ENCODE results near the gene PAN2. TPM values are rescaled to one million over a fixed set of nuclear protein-coding genes. Genes with fewer than 3 reads are reported as not detected.
A peak's percentile ranks its signal among the peaks of the same experiment; 100 is the strongest.
"Not testable (repeated sequence)": the region's sequence is repeated elsewhere in the genome, so short reads cannot be mapped to it uniquely, and the experiment has no call there.

The PAN2 gene
- total RNA-seq, 8 experiments from 2014 or later, result 20.3 to 97.3 (median 30.4) TPM

DNA sequence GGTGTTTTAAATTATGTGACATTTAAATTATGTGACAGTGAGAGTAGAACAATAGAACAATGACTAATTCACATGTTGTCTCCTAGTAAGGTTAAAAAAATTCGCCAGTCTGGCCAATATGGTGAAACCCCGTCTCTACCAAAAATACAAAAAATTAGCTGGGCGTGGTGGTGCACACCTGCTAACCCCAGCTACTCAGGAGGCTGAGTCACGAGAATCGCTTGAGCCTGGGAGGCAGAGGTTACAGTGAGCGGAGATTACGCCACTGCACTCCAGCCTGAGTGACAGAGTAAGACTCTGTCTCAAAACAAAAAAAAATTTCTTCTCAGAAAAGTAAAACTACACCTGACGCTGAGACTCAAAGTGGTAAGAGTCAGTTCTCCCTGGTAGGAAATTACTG is 36.4 kb downstream of the PAN2 start:
- WGBS, 10 experiments, result 85 to 100% (median 93%) methylated on average over 1 to 8 of the region's 8 CpGs; no CpG with 5 or more reads in 2 of the 10 experiments
- in situ Hi-C loops (cut with MboI; ENCODE audit: low pct_unique_long_range_greater_than_20kb in 2 of 9, low sequenced_read_pairs in 9 of 9, unreplicated experiment in 9 of 9), result no loop called here
- Histone ChIP-seq H3K4me1 (replicated peaks in 1 of 2) (peaks cover 17 to 20% of the 10 kb centered on the region in 2 donors), H3K27ac (no peak overlapping the region), H3K4me3 (no peak overlapping the region)
- no peak for ATAC-seq (replicated peaks in 6 of 8)

DNA sequence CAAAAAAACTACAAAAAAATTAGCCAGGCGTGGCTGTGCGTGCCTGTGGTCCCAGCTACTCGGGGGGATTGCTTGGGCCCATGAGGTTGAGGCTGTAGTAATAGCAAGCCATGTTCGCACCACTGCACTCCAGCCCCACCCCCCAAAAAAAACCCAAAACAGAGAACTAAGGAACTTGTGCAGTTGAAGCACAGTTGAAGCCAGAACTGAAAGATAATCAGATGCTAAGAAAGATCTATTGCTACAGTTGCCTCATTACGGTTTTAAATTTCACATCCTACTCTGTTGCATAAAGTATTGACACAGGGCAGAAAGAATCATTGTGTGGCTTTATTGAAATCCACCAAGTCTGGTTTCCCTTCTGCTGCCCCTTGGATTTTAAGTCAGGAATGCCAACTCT is 37.5 kb downstream of the PAN2 start:
- H3K27ac ChIP-seq, result no peak overlapping the region
- in situ Hi-C loops (cut with MboI; ENCODE audit: low pct_unique_long_range_greater_than_20kb in 2 of 9, low sequenced_read_pairs in 9 of 9, unreplicated experiment in 9 of 9), result no loop called here
- ATAC-seq (replicated peaks in 6 of 8), result no peak
- WGBS, 10 experiments, result 0 to 100% (median 79%) methylated on average over 1 to 5 of the region's 5 CpGs; no CpG with 5 or more reads in 1 of the 10 experiments
- peaks cover 17 to 20% of the 10 kb centered on the region in 2 donors for H3K4me1 ChIP-seq (replicated peaks in 1 of 2)
- no peak overlapping the region for H3K4me3 ChIP-seq

DNA sequence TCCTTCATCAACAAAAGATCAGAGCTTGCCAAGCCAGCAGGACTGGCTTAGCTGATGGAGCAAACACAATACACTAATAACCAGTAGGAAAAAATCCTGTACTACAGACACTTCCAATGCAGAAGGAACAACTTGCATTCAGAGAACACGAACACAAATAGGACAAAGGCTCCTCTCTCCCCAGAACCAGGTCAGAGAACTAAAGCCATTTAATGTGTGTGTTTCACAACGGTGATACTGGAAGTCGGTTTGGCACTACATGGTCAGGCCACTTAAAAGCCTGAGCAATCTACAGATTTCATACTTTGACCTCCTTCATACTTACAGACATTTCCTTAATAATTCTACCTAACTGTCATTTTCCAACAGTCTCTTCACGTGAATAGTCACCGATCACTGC is 40.0 kb downstream of the PAN2 start:
- H3K4me1 ChIP-seq (replicated peaks in 1 of 2), result peaks cover 3 to 7% of the 10 kb centered on the region in 2 donors
- 33 to 96% (median 88%) methylated on average over 1 to 5 of the region's 5 CpGs; no CpG with 5 or more reads in 1 of the 10 experiments for WGBS, 10 experiments
- no peak overlapping the region for H3K4me3 ChIP-seq
- in situ Hi-C loops (cut with MboI; ENCODE audit: low pct_unique_long_range_greater_than_20kb in 2 of 9, low sequenced_read_pairs in 9 of 9, unreplicated experiment in 9 of 9), result no loop called here
- H3K27ac ChIP-seq, result no peak overlapping the region
- ATAC-seq (replicated peaks in 6 of 8), result no peak

DNA sequence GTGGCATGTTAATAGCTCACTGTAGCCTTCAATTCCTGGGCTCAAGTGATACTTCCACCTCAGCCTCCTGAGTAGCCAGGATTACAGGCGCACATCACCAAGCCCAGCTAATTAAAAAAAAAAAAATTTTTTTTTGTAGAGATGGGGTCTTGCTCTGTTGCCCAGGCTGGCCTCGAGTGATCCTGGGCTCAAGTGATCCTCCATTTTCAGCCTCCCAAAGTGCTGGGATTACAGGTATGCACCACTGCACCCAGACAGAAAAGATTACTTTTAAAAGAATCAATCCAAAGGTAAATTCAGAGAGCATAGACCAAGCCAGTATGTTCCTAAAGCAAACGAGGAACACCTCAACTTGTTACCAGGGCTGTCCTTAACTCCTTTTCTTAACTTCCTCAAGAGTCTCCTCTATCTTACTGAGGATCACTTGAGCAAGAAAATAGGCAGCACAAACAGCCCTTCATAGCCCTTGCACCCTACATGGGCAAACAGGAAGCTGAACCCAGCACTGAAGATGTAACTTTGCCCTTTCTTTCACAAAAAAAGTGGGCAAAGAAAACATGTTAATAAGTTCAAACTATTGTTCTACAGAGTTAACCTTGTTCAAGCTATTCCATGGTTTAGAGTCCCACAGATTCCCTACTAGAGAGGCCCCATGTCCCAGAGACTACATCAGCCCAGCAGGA is 45.0 kb downstream of the PAN2 start:
- no peak overlapping the region for H3K27ac ChIP-seq
- 67 to 100% (median 95%) methylated on average over 1 to 3 of the region's 3 CpGs; no CpG with 5 or more reads in 2 of the 10 experiments for WGBS, 10 experiments
- ATAC-seq (replicated peaks in 6 of 8), result no peak
- in situ Hi-C loops (cut with MboI; ENCODE audit: low pct_unique_long_range_greater_than_20kb in 2 of 9, low sequenced_read_pairs in 9 of 9, unreplicated experiment in 9 of 9), result no loop called here
- no peak overlapping the region for H3K4me3 ChIP-seq
- no peaks in the 10 kb centered on the region for H3K4me1 ChIP-seq (replicated peaks in 1 of 2)

DNA sequence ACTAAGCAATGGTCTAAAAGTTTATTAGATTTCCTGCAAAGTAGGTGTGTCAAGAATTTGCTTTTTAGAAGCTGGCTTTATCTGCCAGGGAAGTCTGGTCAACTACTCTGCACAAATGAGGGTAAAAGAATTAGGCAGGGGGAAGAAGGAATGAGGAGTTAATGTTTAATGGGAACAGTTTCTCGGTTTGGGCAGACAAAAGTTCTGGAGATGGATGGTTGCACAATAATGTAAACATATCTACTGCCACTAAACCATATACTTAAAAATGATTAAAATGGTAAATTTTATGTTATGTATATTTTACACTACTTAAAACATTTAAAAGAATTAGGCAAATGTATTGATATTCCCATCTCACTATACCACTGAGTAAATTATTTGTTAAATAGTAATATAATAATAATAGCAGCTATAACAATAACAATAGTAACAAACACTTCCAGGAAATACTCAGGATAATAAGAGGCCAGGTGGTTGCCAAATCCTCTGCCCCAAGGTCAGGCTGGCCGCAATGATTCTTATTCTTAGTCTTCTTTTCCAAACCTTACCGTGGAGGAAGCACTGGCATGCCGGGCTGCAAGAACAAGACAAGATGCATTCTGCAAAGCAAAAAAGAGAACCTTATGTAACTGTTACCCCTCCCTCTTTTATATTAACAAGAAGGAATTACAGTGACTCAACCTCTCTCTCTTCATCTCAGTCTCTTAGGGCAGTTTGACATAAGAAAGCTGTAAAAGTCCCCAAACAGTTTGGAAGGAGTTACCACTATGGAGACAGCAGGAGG is 47.6 kb downstream of the PAN2 start:
- no peak overlapping the region for H3K4me3 ChIP-seq
- 0 to 100% (median 37%) methylated on average over 1 to 4 of the region's 4 CpGs; no CpG with 5 or more reads in 1 of the 10 experiments for WGBS, 10 experiments
- peak in 1 of 8 experiments; percentile 33 for ATAC-seq (replicated peaks in 6 of 8)
- in situ Hi-C loops (cut with MboI; ENCODE audit: low pct_unique_long_range_greater_than_20kb in 2 of 9, low sequenced_read_pairs in 9 of 9, unreplicated experiment in 9 of 9), result no loop called here
- H3K4me1 ChIP-seq (replicated peaks in 1 of 2), result no peaks in the 10 kb centered on the region
- H3K27ac ChIP-seq, result no peak overlapping the region

DNA sequence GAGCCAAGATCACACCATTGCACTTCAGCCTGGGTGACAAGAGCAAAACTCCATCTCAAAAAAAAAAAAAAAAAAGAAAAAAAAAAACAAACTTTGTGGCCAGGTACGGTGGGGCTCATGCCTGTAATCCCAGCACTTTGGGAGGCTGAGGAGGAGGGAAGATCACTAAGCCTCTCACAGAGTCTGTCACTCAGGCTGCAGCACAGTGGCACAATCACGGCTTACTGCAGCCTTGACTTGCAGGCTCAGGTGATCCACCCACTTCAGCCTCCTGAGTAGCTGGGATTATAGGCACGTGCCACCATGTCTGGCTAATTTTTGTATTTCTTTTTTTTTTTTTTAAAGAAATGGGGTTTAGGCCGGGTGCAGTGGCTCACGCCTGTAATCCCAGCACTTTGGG is 49.5 kb downstream of the PAN2 start:
- WGBS, 10 experiments, result 40 to 100% (median 98%) methylated on average over 1 to 5 of the region's 5 CpGs
- H3K27ac ChIP-seq; H3K4me3 ChIP-seq; H3K4me1 ChIP-seq (replicated peaks in 1 of 2); in situ Hi-C loops (cut with MboI; ENCODE audit: low pct_unique_long_range_greater_than_20kb in 2 of 9, low sequenced_read_pairs in 9 of 9, unreplicated experiment in 9 of 9); ATAC-seq (replicated peaks in 6 of 8): not testable (repeated sequence)

DNA sequence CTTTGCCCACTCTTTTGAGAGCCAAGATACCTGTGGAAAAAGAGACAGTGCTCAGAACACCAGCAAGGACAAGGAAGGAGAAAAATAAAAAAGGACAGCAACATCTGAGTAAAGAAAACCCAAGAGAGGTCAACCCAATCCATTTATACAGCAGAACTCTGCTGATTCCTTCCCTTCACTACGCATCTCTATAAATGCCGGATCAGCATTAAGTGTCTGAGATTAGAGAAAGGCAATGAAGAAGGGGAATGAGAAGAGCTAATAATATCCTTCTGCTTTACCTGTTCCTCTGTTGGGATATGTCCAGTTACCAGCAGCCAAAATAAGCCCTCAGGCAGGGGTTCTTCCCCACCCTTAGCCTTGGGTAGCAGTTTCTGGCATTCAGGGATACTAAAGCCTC is 51.2 kb downstream of the PAN2 start:
- WGBS, 10 experiments, result 81 to 100% (median 98%) methylated on average over 2 of the region's 2 CpGs; no CpG with 5 or more reads in 6 of the 10 experiments
- Histone ChIP-seq H3K4me3 (no peak overlapping the region), H3K4me1 (replicated peaks in 1 of 2) (no peaks in the 10 kb centered on the region), H3K27ac (no peak overlapping the region)
- in situ Hi-C loops (cut with MboI; ENCODE audit: low pct_unique_long_range_greater_than_20kb in 2 of 9, low sequenced_read_pairs in 9 of 9, unreplicated experiment in 9 of 9), result no loop called here
- no peak for ATAC-seq (replicated peaks in 6 of 8)

DNA sequence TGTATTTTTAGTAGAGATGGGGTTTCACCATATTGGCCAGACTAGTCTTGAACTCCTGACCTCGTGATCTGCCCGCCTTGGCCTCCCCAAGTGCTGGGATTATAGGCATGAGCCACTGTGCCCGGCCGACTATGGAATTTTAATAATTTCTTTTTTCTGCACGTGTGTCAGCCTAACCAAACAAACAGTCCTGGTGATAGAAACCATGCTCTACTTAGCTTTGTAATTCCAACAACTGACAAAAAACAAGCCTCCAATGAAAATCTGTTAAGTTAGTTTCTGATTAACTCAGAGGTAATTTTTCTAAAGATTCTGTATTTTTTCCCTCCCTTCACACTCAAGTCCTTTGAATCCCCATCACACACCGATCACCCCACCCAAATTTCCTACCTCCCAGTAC is 51.8 kb downstream of the PAN2 start:
- no peak overlapping the region for H3K4me3 ChIP-seq
- H3K27ac ChIP-seq, result no peak overlapping the region
- ATAC-seq (replicated peaks in 6 of 8), result no peak
- in situ Hi-C loops (cut with MboI; ENCODE audit: low pct_unique_long_range_greater_than_20kb in 2 of 9, low sequenced_read_pairs in 9 of 9, unreplicated experiment in 9 of 9), result no loop called here
- no peaks in the 10 kb centered on the region for H3K4me1 ChIP-seq (replicated peaks in 1 of 2)
- WGBS, 10 experiments, result 86 to 100% (median 96%) methylated on average over 1 to 6 of the region's 6 CpGs; no CpG with 5 or more reads in 2 of the 10 experiments

DNA sequence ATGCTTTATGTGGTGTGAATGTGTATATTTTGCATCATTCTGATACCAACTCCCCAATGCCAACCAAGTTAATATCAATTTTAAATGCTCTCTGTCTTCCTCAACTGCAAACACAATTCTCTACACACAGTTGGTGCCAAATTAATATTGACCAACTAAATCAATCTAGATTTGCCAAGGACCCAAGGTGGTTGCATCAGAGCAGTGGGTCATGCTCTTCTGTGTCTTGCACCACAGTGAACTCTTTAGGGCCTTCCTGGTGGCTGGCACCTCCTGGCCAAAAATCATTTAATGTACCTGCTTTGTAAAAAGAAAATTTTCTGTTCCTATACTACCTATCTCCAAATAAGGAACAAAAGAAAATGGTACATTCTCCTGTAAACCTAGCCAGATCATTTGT is 53.0 kb downstream of the PAN2 start:
- H3K4me1 ChIP-seq (replicated peaks in 1 of 2), result no peaks in the 10 kb centered on the region
- ATAC-seq (replicated peaks in 6 of 8), result no peak
- no peak overlapping the region for H3K4me3 ChIP-seq
- in situ Hi-C loops (cut with MboI; ENCODE audit: low pct_unique_long_range_greater_than_20kb in 2 of 9, low sequenced_read_pairs in 9 of 9, unreplicated experiment in 9 of 9), result no loop called here
- H3K27ac ChIP-seq, result no peak overlapping the region

DNA sequence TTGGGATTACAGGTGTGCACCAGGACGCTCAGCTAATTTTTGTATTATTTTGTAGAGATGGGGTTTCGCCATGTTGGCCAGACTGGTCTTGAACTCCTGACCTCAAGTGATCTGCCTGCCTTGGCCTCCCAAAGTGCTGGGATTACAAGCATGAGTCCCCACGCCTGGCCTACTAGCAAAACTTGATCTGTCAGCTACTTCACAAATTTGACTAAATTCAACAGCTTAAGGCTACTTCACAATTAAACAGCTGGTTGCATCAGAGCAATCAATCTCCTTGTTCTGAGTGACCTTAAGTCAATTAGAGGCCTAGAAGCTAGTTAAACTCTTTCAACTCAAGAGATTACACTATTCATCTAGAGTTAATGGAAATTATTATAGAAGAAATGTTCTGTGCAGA is 54.9 kb downstream of the PAN2 start:
- Histone ChIP-seq H3K4me3 (no peak overlapping the region), H3K4me1 (replicated peaks in 1 of 2) (no peaks in the 10 kb centered on the region), H3K27ac (no peak overlapping the region)
- no peak for ATAC-seq (replicated peaks in 6 of 8)
- WGBS, 10 experiments, result 85 to 100% (median 100%) methylated on average over 1 to 2 of the region's 3 CpGs; no CpG with 5 or more reads in 3 of the 10 experiments
- in situ Hi-C loops (cut with MboI; ENCODE audit: low pct_unique_long_range_greater_than_20kb in 2 of 9, low sequenced_read_pairs in 9 of 9, unreplicated experiment in 9 of 9), result no loop called here

DNA sequence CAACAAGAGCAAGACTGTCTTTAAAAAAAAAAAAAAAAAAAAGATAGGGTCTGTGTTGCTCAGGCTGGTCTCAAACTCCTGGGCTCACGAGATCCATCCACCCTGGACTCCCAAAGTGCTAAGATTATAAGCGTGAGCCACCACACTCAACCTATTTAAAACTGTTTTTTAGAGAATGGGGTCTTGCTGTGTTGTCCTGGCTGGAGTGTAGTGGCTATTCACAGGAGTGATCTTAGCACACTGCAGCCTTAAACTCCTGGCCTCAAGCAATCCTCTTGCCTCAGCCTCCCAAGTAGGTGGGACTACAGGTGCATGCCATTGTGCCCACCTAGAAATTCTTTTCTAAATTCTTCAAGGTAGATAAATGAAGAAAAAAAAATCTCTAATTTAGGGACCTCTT is 59.5 kb downstream of the PAN2 start:
- in situ Hi-C loops (cut with MboI; ENCODE audit: low pct_unique_long_range_greater_than_20kb in 2 of 9, low sequenced_read_pairs in 9 of 9, unreplicated experiment in 9 of 9), result loop anchor here in 1 of 9 experiments (25.0 kb wide), 1 partner anchor 112 kb away; the partner anchor contains the start of genes MYL6 and MYL6B
- Histone ChIP-seq H3K4me3 (no peak overlapping the region), H3K27ac (no peak overlapping the region), H3K4me1 (replicated peaks in 1 of 2) (no peaks in the 10 kb centered on the region)
- 86 to 100% (median 100%) methylated on average over 1 to 2 of the region's 2 CpGs; no CpG with 5 or more reads in 5 of the 10 experiments for WGBS, 10 experiments
- ATAC-seq (replicated peaks in 6 of 8), result no peak

DNA sequence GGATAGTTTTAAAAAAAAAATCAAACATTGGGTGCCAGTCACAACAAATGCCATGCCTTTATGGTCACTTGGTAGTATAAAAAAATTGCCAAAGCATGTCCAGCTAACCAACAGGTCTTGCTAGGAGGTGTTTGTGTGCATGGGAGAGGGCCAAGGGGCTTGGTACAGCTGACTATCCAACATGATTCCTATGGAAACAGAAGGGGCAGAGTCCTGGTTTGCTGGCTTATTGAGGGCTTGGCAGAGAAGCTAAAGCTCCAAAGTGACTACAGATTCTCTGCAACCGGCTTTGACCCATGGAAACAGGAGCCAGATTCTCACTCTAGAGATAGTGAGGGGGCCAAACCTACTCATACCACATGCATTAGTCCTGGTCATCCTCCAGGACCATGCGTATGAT is 61.3 kb downstream of the PAN2 start:
- ATAC-seq (replicated peaks in 6 of 8); H3K4me3 ChIP-seq; H3K27ac ChIP-seq; H3K4me1 ChIP-seq (replicated peaks in 1 of 2): not testable (repeated sequence)
- WGBS, 10 experiments, result 40 to 100% (median 100%) methylated on average over 1 of the region's 2 CpGs; no CpG with 5 or more reads in 5 of the 10 experiments
- in situ Hi-C loops (cut with MboI; ENCODE audit: low pct_unique_long_range_greater_than_20kb in 2 of 9, low sequenced_read_pairs in 9 of 9, unreplicated experiment in 9 of 9), result loop anchor here in 1 of 9 experiments (25.0 kb wide), 1 partner anchor 110 kb away; the partner anchor contains the start of genes MYL6 and MYL6B

DNA sequence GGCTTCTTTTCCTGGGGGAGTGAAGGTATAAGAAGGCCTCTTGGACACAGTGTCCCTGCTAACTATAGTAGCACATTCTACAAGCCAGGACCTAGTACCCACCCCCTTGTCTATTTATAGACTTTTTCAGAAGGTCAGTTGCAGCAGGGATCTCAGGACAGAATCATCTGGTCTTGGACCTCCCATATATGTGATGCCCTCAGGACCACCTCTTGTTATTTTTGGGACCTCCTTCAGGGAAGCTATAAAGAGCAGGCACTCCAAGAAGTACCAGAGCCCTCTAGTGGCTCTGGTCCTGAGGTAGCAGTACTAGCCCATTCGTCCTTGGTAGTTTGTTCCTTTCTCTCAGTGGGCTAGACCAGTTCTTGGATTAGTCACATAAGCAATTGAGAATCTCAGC is 62.8 kb downstream of the PAN2 start:
- Histone ChIP-seq H3K4me1 (replicated peaks in 1 of 2) (peaks cover 0 to 4% of the 10 kb centered on the region in 2 donors), H3K4me3 (no peak overlapping the region), H3K27ac (no peak overlapping the region)
- WGBS, 10 experiments, result 14% methylated on average over 1 of the region's 1 CpG; no CpG with 5 or more reads in 9 of the 10 experiments
- ATAC-seq (replicated peaks in 6 of 8), result peak in 1 of 8 experiments; percentile 2
- in situ Hi-C loops (cut with MboI; ENCODE audit: low pct_unique_long_range_greater_than_20kb in 2 of 9, low sequenced_read_pairs in 9 of 9, unreplicated experiment in 9 of 9), result loop anchor here in 1 of 9 experiments (25.0 kb wide), 1 partner anchor 109 kb away; the partner anchor contains the start of genes MYL6 and MYL6B
